Measurements from ENCODE around the gene NOVA2.
A peak's percentile ranks its signal among the peaks of the same experiment; 100 is the strongest.
"Not testable (repeated sequence)": the region's sequence is repeated elsewhere in the genome, so short reads cannot be mapped to it uniquely, and the experiment has no call there.

The NOVA2 gene

DNA sequence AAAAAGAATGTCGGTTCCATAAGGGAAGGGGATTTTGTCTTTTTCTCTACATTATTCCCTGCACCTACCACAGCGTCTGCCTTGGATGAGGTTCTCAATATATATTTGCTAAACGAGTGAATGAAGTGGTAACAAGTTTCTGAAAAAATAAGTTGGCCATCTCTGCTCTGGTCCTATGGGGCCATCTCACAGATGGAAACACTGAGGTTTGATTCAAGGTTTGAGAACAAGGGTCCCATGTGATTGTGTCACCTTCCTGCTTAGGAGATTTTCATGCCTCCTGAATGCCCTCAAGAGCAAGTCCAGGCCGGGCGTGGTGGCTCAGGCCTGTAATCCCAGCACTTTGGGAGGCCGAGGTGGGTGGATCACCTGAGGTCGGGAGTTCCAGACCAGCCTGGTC lies 74.4 kb downstream of the NOVA2 start:
- Histone ChIP-seq H3K9ac (ENCODE audit: low read length) (no peak overlapping the region), H3K27me3 (ENCODE audit: control insufficient read depth in 1 of 2, insufficient read depth in 2 of 2, low read length in 2 of 2) (no peaks in the 10 kb centered on the region), H3K9me3 (ENCODE audit: low read length) (no peaks in the 10 kb centered on the region), H3K4me1 (ENCODE audit: insufficient read depth, low read length) (peaks cover 16% of the 10 kb centered on the region), H3K27ac (ENCODE audit: low read depth, low read length) (no peak overlapping the region), H3K4me3 (ENCODE audit: low read depth in 1 of 2, low read length in 2 of 2) (no peak overlapping the region), H3K36me3 (ENCODE audit: insufficient read depth, low read length) (peaks cover 16% of the 10 kb centered on the region)

GRCh38 chr19:45897261-45897812 lies 76.3 kb downstream of the NOVA2 start:
- Histone ChIP-seq H3K4me3 (ENCODE audit: low read depth in 1 of 2, low read length in 2 of 2) (no peak overlapping the region), H3K36me3 (ENCODE audit: insufficient read depth, low read length) (peaks cover 16% of the 10 kb centered on the region), H3K27ac (ENCODE audit: low read depth, low read length) (no peak overlapping the region), H3K27me3 (ENCODE audit: control insufficient read depth in 1 of 2, insufficient read depth in 2 of 2, low read length in 2 of 2) (no peaks in the 10 kb centered on the region), H3K4me1 (ENCODE audit: insufficient read depth, low read length) (peaks cover 11% of the 10 kb centered on the region), H3K9me3 (ENCODE audit: low read length) (no peaks in the 10 kb centered on the region), H3K9ac (ENCODE audit: low read length) (no peak overlapping the region)

DNA sequence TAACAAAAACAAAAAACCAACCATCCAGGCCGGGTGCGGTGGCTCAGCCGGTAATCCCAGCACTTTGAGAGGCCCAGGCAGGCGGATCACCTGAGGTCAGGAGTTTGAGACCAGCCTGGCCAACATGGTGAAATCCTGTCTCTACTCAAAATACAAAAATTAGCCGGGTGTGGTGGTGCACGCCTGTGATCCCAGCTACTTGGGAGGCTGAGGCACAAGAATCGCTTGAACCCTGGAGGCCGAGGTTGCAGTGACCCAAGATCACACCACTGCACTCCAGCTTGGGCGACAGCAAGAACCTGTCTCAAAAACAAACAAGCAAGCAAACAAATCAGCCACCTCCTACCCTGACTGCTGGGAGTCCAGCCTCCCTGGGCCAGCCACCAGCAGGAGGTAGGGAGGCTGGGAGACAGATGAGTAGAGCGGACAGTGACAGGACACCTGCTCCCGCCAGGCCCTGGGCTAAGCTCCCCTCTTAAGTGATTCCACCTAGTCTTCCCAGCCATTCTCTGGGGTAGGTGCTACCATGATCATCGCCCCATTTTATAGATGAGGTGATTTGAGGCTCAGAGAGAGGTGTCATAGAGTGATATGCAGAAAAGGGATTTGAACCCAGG lies 77.6 kb downstream of the NOVA2 start:
- not testable (repeated sequence) for H3K4me3 ChIP-seq (ENCODE audit: low read depth in 1 of 2, low read length in 2 of 2); H3K9ac ChIP-seq (ENCODE audit: low read length); H3K27me3 ChIP-seq (ENCODE audit: control insufficient read depth in 1 of 2, insufficient read depth in 2 of 2, low read length in 2 of 2); H3K4me1 ChIP-seq (ENCODE audit: insufficient read depth, low read length); H3K27ac ChIP-seq (ENCODE audit: low read depth, low read length); H3K9me3 ChIP-seq (ENCODE audit: low read length)
- peaks cover 16% of the 10 kb centered on the region for H3K36me3 ChIP-seq (ENCODE audit: insufficient read depth, low read length)

DNA sequence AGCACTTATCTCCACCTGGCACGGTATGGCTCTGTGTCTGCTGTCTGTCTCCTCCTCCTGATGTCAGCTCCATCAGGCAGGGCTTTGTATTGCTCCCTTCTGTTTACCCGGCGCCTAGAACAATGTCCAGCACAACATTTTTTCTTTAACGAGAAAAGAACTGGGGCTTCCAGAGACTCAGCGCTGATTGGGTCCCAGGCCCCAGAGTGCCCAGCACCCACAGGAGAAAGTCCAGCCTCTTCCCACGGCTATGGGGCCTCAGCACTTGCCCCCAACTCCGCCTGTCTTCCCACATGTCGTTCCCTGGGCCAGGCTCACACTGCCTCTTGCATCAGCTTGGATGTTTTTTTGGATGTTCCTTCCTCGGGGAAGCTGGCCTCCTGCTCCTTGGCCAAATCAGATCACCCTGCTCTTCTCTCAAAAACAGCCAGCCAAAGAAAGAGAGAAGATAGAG lies 78.1 kb downstream of the NOVA2 start:
- Histone ChIP-seq H3K4me1 (ENCODE audit: insufficient read depth, low read length) (peaks cover 4% of the 10 kb centered on the region), H3K9ac (ENCODE audit: low read length) (no peak overlapping the region), H3K27ac (ENCODE audit: low read depth, low read length) (no peak overlapping the region), H3K4me3 (ENCODE audit: low read depth in 1 of 2, low read length in 2 of 2) (no peak overlapping the region), H3K27me3 (ENCODE audit: control insufficient read depth in 1 of 2, insufficient read depth in 2 of 2, low read length in 2 of 2) (no peaks in the 10 kb centered on the region), H3K9me3 (ENCODE audit: low read length) (no peaks in the 10 kb centered on the region), H3K36me3 (ENCODE audit: insufficient read depth, low read length) (peaks cover 16% of the 10 kb centered on the region)

- no peak overlapping the region for H3K4me3 ChIP-seq (ENCODE audit: low read depth in 1 of 2, low read length in 2 of 2)
- no peaks in the 10 kb centered on the region for H3K9me3 ChIP-seq (ENCODE audit: low read length)
- H3K27ac ChIP-seq (ENCODE audit: low read depth, low read length): no peak overlapping the region
- no peaks in the 10 kb centered on the region for H3K36me3 ChIP-seq (ENCODE audit: insufficient read depth, low read length)
- H3K9ac ChIP-seq (ENCODE audit: low read length): no peak overlapping the region
- H3K27me3 ChIP-seq (ENCODE audit: control insufficient read depth in 1 of 2, insufficient read depth in 2 of 2, low read length in 2 of 2): no peaks in the 10 kb centered on the region
- peaks cover 5% of the 10 kb centered on the region for H3K4me1 ChIP-seq (ENCODE audit: insufficient read depth, low read length)
These were observed 82.8 kb downstream of the NOVA2 start for GRCh38 chr19:45890877-45891276.

DNA sequence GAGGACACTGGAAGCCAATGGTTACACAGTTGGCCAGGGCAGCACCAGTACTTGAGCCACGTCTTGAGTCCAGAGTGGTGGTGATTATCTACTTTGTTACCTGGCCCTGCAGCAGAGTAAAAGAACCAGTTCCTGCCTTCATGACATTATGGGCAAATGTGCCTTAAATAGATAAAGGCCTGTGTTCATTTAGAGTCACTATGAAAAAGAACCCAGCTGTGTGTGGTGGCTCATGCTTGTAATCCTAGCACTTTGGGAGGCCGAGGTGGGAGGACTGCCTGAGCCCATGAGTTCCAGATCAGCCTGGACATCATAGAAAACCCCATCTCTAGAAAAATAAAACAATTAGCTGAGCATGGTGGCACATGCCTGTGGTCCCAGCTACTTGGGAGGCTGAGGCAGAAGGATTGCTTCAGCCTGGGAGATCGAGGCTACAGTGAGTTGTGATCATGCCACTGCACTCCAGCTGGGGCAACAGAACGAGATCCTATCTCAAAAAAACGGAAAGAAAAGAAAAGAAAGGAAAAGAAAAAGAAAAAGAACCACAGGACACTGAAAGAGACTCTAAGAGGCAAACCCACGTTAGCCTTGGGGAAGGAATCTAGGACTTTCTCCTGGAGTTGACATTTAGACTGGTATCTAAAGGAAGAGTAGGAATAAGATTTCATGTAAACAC lies 84.3 kb downstream of the NOVA2 start:
- Histone ChIP-seq H3K27ac (ENCODE audit: low read depth, low read length) (no peak overlapping the region), H3K4me1 (ENCODE audit: insufficient read depth, low read length) (peaks cover 12% of the 10 kb centered on the region)

GRCh38 chr19:45887200-45887710 lies 86.4 kb downstream of the NOVA2 start:
- no peaks in the 10 kb centered on the region for H3K36me3 ChIP-seq (ENCODE audit: insufficient read depth, low read length)
- H3K9me3 ChIP-seq (ENCODE audit: low read length): no peaks in the 10 kb centered on the region
- no peaks in the 10 kb centered on the region for H3K27me3 ChIP-seq (ENCODE audit: control insufficient read depth in 1 of 2, insufficient read depth in 2 of 2, low read length in 2 of 2)
- peak overlapping the region; percentile 94 for H3K9ac ChIP-seq (ENCODE audit: low read length)
- peak overlapping the region; percentile 55 to 84 for H3K4me3 ChIP-seq (ENCODE audit: low read depth in 1 of 2, low read length in 2 of 2)
- H3K27ac ChIP-seq (ENCODE audit: low read depth, low read length): peak overlapping the region; percentile 89
- peaks cover 32% of the 10 kb centered on the region for H3K4me1 ChIP-seq (ENCODE audit: insufficient read depth, low read length)

More for the DNA sequence above, 84.3 kb downstream of the NOVA2 start:
- no peak overlapping the region for H3K4me3 ChIP-seq (ENCODE audit: low read depth in 1 of 2, low read length in 2 of 2)
- no peaks in the 10 kb centered on the region for H3K36me3 ChIP-seq (ENCODE audit: insufficient read depth, low read length)
- no peak overlapping the region for H3K9ac ChIP-seq (ENCODE audit: low read length)
- H3K9me3 ChIP-seq (ENCODE audit: low read length): no peaks in the 10 kb centered on the region
- no peaks in the 10 kb centered on the region for H3K27me3 ChIP-seq (ENCODE audit: control insufficient read depth in 1 of 2, insufficient read depth in 2 of 2, low read length in 2 of 2)

GRCh38 chr19:45886427-45887199 lies 87.1 kb downstream of the NOVA2 start:
- Histone ChIP-seq H3K36me3 (ENCODE audit: insufficient read depth, low read length) (no peaks in the 10 kb centered on the region), H3K9me3 (ENCODE audit: low read length) (no peaks in the 10 kb centered on the region), H3K27ac (ENCODE audit: low read depth, low read length) (peak overlapping the region; percentile 89), H3K27me3 (ENCODE audit: control insufficient read depth in 1 of 2, insufficient read depth in 2 of 2, low read length in 2 of 2) (no peaks in the 10 kb centered on the region), H3K9ac (ENCODE audit: low read length) (peak overlapping the region; percentile 94), H3K4me3 (ENCODE audit: low read depth in 1 of 2, low read length in 2 of 2) (peak overlapping the region; percentile 77 to 84), H3K4me1 (ENCODE audit: insufficient read depth, low read length) (peaks cover 33% of the 10 kb centered on the region)

DNA sequence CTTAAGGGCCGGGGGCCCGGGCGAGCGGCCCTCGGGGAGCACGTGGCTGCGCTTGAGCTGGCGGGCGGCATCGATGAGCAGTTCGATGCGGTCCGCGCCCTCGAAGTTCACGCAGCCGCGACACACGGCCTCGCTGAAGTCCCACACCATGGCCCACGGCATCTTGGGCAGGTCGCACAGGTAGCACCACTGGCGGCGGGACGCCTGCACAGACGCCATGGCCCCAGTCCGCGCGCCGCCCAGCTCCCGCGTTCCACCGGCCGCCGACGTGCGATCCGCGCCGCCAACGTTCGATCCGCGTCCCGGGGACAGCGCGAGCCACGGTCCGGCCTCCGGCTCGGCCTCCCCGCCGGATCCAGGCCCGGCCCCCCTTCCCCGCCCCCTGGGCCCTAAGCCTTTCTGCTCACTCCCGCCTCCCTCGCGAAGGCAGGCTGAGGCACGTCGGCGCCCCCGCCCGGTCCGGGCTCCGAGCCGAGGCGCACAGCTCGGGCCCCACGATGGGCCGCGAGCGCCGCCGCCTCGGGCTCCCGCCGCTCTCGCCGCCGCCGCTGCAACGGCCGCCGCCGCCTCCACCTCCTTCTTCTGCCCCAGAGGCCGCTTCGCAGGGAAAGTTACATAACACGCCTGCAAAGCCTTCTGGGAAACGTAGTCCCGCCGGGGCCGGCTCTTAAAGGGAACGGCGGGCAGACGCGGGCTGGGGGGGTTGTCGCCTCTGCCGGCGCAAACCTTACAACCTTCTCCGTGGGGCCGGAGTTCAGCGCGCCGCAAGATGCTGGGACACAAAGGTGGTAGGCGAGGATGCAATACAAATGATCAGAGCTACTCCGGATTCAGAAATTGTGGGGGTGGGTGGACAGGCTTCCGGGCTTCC lies 87.9 kb downstream of the NOVA2 start, which contains the start of gene IRF2BP1:
Gene IRF2BP1 (minus strand): TSS at position 586 of the 871 bp plus-strand sequence. CDS start 367 bp downstream, at position 219.
- H3K4me1 ChIP-seq (ENCODE audit: insufficient read depth, low read length): peaks cover 33% of the 10 kb centered on the region
- peak within 1 kb of the TSS; percentile 77 to 84 for H3K4me3 ChIP-seq (ENCODE audit: low read depth in 1 of 2, low read length in 2 of 2)
- H3K27ac ChIP-seq (ENCODE audit: low read depth, low read length): peak within 1 kb of the TSS; percentile 89
- H3K9me3 ChIP-seq (ENCODE audit: low read length): no peaks in the 10 kb centered on the region
- no peaks in the 10 kb centered on the region for H3K27me3 ChIP-seq (ENCODE audit: control insufficient read depth in 1 of 2, insufficient read depth in 2 of 2, low read length in 2 of 2)
- peak within 1 kb of the TSS; percentile 94 for H3K9ac ChIP-seq (ENCODE audit: low read length)
- no peaks in the 10 kb centered on the region for H3K36me3 ChIP-seq (ENCODE audit: insufficient read depth, low read length)

GRCh38 chr19:45884682-45885555 lies 88.7 kb downstream of the NOVA2 start:
- H3K4me3 ChIP-seq (ENCODE audit: low read depth in 1 of 2, low read length in 2 of 2): peak overlapping the region; percentile 77 to 84
- H3K4me1 ChIP-seq (ENCODE audit: insufficient read depth, low read length): peaks cover 33% of the 10 kb centered on the region
- no peaks in the 10 kb centered on the region for H3K9me3 ChIP-seq (ENCODE audit: low read length)
- no peaks in the 10 kb centered on the region for H3K36me3 ChIP-seq (ENCODE audit: insufficient read depth, low read length)
- H3K27me3 ChIP-seq (ENCODE audit: control insufficient read depth in 1 of 2, insufficient read depth in 2 of 2, low read length in 2 of 2): no peaks in the 10 kb centered on the region
- peak overlapping the region; percentile 89 for H3K27ac ChIP-seq (ENCODE audit: low read depth, low read length)
- no peak overlapping the region for H3K9ac ChIP-seq (ENCODE audit: low read length)
